ENCODE measurements around the gene TMEM234.
A peak's percentile ranks its signal among the peaks of the same experiment; 100 is the strongest.

The TMEM234 gene

GRCh38 chr1:32239790-32240139 is 17.6 kb upstream of the TMEM234 start:
- no peak for DNase-seq (ENCODE audit: low read depth in 2 of 2)

- no peak for DNase-seq (ENCODE audit: low read depth in 2 of 2)
Measured at GRCh38 chr1:32239337-32239736, 17.2 kb upstream of the TMEM234 start.

GRCh38 chr1:32234792-32235191 is 12.6 kb upstream of the TMEM234 start:
- DNase-seq (ENCODE audit: low read depth in 2 of 2) = no peak

GRCh38 chr1:32232558-32233304 is 10.6 kb upstream of the TMEM234 start:
- no peak for DNase-seq (ENCODE audit: low read depth in 2 of 2)

GRCh38 chr1:32231843-32232432 is 9.8 kb upstream of the TMEM234 start:
- no peak for DNase-seq (ENCODE audit: low read depth in 2 of 2)

- DNase-seq (ENCODE audit: low read depth in 2 of 2) = no peak
Measured at GRCh38 chr1:32228771-32229170, 6.6 kb upstream of the TMEM234 start.

GRCh38 chr1:32224285-32224684 is 2.1 kb upstream of the TMEM234 start:
- no peak for DNase-seq (ENCODE audit: low read depth in 2 of 2)

- DNase-seq (ENCODE audit: low read depth in 2 of 2) = no peak
Measured at GRCh38 chr1:32223683-32224082, 1.5 kb upstream of the TMEM234 start.

- no peak for DNase-seq (ENCODE audit: low read depth in 2 of 2)
Measured at GRCh38 chr1:32221581-32221979, 573 bp downstream of the TMEM234 start.

GRCh38 chr1:32220746-32221580 is 1.2 kb downstream of the TMEM234 start:
- DNase-seq (ENCODE audit: low read depth in 2 of 2) = no peak

GRCh38 chr1:32219022-32219421 is 3.1 kb downstream of the TMEM234 start:
- no peak for DNase-seq (ENCODE audit: low read depth in 2 of 2)

GRCh38 chr1:32216566-32216965 is 5.6 kb downstream of the TMEM234 start:
- DNase-seq (ENCODE audit: low read depth in 2 of 2) = no peak

- DNase-seq (ENCODE audit: low read depth in 2 of 2) = peak; percentile 45 to 51
Measured at GRCh38 chr1:32215629-32216480, 6.3 kb downstream of the TMEM234 start.

- DNase-seq (ENCODE audit: low read depth in 2 of 2) = no peak
Measured at GRCh38 chr1:32208891-32209328, 13.2 kb downstream of the TMEM234 start, which contains the start of gene DCDC2B. DCDC2B (plus strand) TSS chr1:32209089; CDS start chr1:32209094, 5 bp downstream.

- DNase-seq (ENCODE audit: low read depth in 2 of 2) = no peak
Measured at GRCh38 chr1:32208469-32208868, 13.7 kb downstream of the TMEM234 start.

- peak; percentile 76 to 80 for DNase-seq (ENCODE audit: low read depth in 2 of 2)
Measured at GRCh38 chr1:32205401-32206370, 16.5 kb downstream of the TMEM234 start, which contains the start of gene IQCC. IQCC (plus strand) TSS chr1:32205671; CDS start chr1:32205682, 11 bp downstream.

- DNase-seq (ENCODE audit: low read depth in 2 of 2) = no peak
Measured at GRCh38 chr1:32204943-32205361, 17.2 kb downstream of the TMEM234 start.

GRCh38 chr1:32201011-32201855 is 20.9 kb downstream of the TMEM234 start:
- DNase-seq (ENCODE audit: low read depth in 2 of 2) = peak; percentile 46 to 69

Data from stimulated activated CD4-positive, alpha-beta T cell treated with anti-CD3 and anti-CD28 coated beads, Interleukin-1b, Interleukin-23, amount 100 ng/mL, for 4 hours (primary cell).